IPS-18c (cell line): ENCODE data around the gene ASB18.

Experiments used
- H3K4me3 ChIP-seq: 2 replicates; pipeline ENCODE4 v1.7.0; 2013; ENCODE audit warnings: low read depth, mild to moderate bottlenecking, low read length, moderate library complexity; ENCODE audit not compliant: insufficient read depth
- H3K9me3 ChIP-seq: one replicate; pipeline ENCODE4 v1.6.1; 2013; ENCODE audit warnings: mild to moderate bottlenecking, low read length, moderate library complexity; ENCODE audit not compliant: control insufficient read depth, insufficient read depth

The ASB18 gene

GRCh38 chr2:236196366-236196765 is 67.8 kb downstream of the ASB18 start:
- H3K9me3 ChIP-seq = no peaks in the 10 kb centered on the region
- H3K4me3 ChIP-seq = no peak overlapping the region

DNA sequence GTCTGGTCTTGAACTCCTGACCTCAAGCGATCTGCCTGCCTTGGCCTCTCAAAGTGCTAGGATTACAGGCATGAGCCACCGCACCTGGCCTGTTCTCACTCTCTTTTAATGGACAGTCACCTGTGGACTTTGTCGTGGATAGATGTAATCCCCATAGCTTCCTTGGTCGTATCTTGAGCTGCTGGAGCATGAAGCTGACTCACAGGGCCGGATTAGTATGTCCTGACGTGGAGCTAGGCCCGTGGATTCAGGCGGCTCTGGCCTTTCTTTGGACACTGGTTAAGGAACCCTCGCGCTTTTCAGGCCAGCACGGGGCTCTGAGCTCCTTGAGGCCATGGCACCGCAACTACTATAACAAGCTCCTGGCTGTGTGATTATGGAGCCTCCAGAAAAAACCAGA is 68.5 kb downstream of the ASB18 start:
- H3K9me3 ChIP-seq = no peaks in the 10 kb centered on the region

DNA sequence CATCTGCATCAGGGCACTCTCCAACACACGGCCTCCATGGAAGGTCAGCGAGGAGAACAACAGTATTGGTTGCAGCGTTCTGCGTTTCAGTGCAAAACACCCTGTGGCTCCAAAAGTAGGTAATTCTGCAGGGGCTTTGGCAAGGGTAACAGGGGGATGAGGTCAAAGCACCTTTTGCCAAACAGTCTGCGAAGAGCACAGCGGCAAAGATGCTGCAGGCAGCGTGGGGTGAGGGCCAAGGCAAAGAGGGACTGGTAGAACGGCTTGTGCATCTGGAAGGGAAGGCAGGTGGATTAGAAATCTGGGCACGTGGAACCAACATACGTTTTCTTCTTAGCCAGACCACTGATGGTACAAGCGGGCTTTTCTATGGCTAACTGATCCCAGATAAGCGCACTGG is 69.4 kb downstream of the ASB18 start:
- Histone ChIP-seq H3K4me3 (no peak overlapping the region), H3K9me3 (no peaks in the 10 kb centered on the region)

More for the DNA sequence above, 68.5 kb downstream of the ASB18 start:
- no peak overlapping the region for H3K4me3 ChIP-seq

GRCh38 chr2:236193026-236193425 is 71.2 kb downstream of the ASB18 start:
- no peaks in the 10 kb centered on the region for H3K9me3 ChIP-seq
- no peak overlapping the region for H3K4me3 ChIP-seq

GRCh38 chr2:236190674-236191073 is 73.5 kb downstream of the ASB18 start:
- Histone ChIP-seq H3K9me3 (no peaks in the 10 kb centered on the region), H3K4me3 (no peak overlapping the region)

DNA sequence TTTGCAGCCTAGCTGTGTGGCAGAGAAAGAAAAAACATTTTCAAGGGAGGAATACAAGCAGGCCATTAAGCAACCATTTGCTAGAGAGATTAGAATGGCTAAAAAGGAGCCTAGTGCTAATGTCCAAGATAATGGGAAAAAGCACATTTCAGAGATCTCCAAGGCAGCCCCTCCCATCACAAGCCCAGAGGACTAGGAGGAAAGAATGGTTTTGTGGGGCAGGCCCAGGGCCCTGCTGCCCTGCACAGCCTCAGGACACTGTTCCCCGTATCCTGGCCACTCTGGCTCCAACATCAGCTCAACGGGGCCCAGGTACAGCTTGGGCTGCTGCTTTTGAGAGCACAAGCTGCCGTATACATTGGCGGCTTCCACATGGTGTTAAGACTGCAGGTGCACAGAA is 79.5 kb downstream of the ASB18 start:
- Histone ChIP-seq H3K4me3 (no peak overlapping the region), H3K9me3 (peaks cover 3% of the 10 kb centered on the region)

DNA sequence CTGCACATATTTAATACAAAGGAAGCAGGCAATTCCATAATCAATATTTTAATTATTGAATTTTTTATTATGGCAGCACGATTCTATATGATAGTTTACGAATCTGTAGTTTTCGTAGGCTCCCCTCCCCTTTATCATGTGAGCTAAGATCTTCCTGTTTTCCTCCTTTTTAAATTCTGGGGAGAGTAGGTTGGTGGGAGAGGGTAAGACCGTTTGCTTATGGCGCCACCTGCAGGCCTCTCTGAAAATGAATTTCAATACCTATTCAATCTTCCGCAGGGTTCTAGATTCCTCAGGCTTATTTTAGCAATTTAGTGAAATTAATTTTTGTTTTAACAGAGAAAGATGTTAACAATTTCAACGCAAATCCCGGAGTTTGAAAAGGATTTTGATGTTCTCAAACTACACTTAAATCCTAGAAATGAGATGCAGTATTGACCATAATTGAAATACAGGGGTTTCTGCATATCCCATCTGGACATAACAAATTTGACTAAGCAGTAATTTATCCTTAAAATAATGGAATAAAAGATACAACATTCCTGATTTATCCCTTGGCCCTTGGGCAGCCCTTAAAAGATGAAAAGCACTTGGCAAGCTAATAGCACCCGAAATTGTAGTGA is 83.3 kb downstream of the ASB18 start:
- Histone ChIP-seq H3K9me3 (peaks cover 3% of the 10 kb centered on the region), H3K4me3 (no peak overlapping the region)

DNA sequence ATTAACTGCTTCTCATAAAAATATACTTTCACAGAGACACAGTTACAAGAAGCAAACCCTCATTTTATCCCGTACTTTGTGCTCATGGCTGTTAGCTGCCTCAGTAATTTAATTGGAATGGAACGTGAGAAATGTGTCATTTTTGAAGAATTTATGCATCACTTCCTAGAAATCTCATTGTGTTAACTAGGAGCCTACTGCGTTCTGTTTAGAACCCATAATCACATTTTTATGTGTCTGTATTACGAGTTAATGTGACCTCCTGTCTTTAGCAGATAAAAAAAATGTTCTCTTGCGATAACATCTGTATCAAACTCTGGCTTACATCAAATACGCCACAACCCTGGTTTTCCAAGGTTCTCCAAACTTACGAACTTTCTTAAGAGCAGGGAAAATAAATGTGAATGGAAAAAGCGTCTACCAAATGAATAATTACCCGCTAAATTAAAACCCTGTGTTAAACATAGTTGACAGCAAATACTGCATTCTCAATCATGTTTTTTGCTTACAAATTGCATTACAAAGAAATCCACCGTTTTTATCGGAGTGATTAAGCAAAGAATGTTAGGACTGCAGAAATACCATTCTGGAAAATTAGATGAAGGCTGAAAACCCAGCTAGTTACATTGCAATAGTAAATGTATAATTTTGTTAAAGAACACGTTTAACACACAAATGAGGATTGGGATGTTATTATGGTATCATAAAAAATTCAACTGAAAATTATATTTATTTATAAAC is 84.0 kb downstream of the ASB18 start:
- no peaks in the 10 kb centered on the region for H3K9me3 ChIP-seq
- H3K4me3 ChIP-seq = no peak overlapping the region

- Histone ChIP-seq H3K9me3 (no peaks in the 10 kb centered on the region), H3K4me3 (peak overlapping the region; percentile 1; the same call in 1 of the 2 replicates)
Observed at GRCh38 chr2:236179236-236180075, 84.8 kb downstream of the ASB18 start.

GRCh38 chr2:236178890-236179235 is 85.3 kb downstream of the ASB18 start:
- no peaks in the 10 kb centered on the region for H3K9me3 ChIP-seq
- peak overlapping the region; percentile 47; the same call in 1 of the 2 replicates for H3K4me3 ChIP-seq

- no peaks in the 10 kb centered on the region for H3K9me3 ChIP-seq
- peak overlapping the region; percentile 47; the same call in 1 of the 2 replicates for H3K4me3 ChIP-seq
Observed at GRCh38 chr2:236177967-236178889, 86.0 kb downstream of the ASB18 start.

DNA sequence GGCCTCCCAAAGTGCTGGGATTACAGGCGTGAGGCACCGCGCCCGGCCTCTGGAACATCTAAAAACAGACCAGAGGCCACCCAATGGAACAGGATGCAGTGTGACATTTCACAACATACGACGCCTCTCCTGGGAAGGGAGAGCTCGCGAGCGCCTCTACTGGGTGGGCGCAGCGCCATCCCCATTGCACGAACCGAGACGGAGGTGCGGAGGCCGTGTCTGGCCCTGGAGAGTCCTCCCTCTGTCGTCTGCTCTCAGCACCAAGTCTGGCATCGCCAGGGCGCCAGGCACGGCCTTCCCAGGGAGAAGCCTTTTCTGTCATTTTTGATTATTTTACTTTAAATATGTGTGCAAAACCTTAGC is 86.6 kb downstream of the ASB18 start:
- H3K4me3 ChIP-seq = no peak overlapping the region
- H3K9me3 ChIP-seq = no peaks in the 10 kb centered on the region

GRCh38 chr2:236176951-236177350 is 87.3 kb downstream of the ASB18 start:
- no peak overlapping the region for H3K4me3 ChIP-seq
- no peaks in the 10 kb centered on the region for H3K9me3 ChIP-seq

DNA sequence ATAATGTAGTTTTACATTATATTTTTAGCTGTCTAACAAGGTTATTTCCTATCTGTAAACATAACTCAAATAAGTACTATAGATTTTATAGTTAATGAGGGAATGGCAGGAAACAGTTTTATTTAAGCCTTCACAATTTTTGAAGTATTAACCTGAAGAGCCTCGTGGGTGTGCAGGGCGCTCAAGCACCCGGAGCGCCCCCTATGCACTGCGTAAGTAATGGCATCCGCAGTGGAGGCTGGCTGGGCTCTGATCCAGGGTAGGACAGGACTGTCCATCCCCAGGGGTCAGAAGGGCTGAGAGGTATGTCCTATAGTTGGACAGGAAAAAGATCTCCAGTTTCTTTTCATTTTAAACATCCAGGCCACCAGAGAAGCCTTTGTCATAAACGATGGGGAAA is 87.8 kb downstream of the ASB18 start:
- H3K9me3 ChIP-seq = no peaks in the 10 kb centered on the region
- H3K4me3 ChIP-seq = no peak overlapping the region

- no peaks in the 10 kb centered on the region for H3K9me3 ChIP-seq
Observed at GRCh38 chr2:236175548-236176150, 88.6 kb downstream of the ASB18 start.

DNA sequence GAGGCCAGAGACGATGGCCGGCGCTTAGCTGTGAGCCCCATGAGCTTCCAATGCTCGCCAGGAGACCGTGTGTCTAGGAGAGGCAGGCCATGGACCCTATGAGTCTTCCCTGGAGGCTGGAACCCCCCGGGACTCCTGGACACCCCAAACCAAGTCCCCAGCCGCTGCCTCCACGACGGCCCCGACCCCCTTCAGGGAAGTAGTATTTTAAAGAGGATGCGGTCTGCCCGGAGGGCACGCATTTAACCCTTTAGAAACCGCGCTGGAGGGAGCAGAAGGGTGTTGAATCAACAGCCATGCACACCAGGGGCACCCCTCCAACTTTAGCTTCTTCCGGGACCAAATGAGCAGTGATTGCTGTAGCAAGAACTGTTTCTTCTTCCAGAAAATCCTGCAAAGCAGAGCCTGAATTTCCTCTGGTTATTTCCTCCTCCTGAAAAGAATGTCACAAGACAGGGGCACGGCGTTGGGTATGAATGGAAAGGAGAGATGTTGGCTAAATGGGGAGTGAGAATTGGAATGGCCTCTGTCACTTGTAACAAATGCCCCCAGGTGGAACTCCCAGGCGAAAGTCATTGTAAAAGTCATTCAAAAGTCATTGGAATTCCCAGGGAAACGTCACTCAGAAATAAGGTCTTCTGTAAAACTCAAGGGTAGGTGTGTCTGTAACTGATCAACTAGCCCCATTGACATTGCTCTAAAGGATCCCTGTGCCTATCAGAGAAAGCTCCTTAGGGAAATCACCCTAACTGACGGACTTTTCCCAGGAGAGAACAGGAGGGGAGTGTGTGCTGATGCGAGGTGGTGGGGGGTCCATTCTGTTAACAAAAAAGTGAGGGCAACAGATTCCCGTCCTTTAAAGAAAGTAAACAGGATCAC is 90.2 kb downstream of the ASB18 start:
- Histone ChIP-seq H3K4me3 (peak overlapping the region; percentile 20; the same call in 1 of the 2 replicates), H3K9me3 (peaks cover under 1% of the 10 kb centered on the region)

More at GRCh38 chr2:236175548-236176150, 88.6 kb downstream of the ASB18 start:
- no peak overlapping the region for H3K4me3 ChIP-seq
